HG02678 (cell line): Measurements from ENCODE around the gene PLD5.
"Not testable (repeated sequence)": the region's sequence is repeated elsewhere in the genome, so short reads cannot be mapped to it uniquely, and the experiment has no call there.

Source experiments
- ATAC-seq: cut with Tn5 transposase; IDR thresholded peaks from one replicate; pipeline ENCODE4 v1.9.1; 2021; ENCODE audit warnings: mild to moderate bottlenecking, moderate library complexity; ENCODE audit not compliant: unreplicated experiment

PLD5 gene

GRCh38 chr1:242308681-242309080, 215.8 kb downstream of the PLD5 start:
- not testable (repeated sequence) for ATAC-seq

GRCh38 chr1:242293781-242294180, 230.7 kb downstream of the PLD5 start:
- ATAC-seq = not testable (repeated sequence)

GRCh38 chr1:242288067-242288466, 236.4 kb downstream of the PLD5 start:
- ATAC-seq = not testable (repeated sequence)

- ATAC-seq = not testable (repeated sequence)
Observed at GRCh38 chr1:242282758-242283485, 241.6 kb downstream of the PLD5 start.

- ATAC-seq = not testable (repeated sequence)
Observed at GRCh38 chr1:242278406-242278805, 246.1 kb downstream of the PLD5 start.

GRCh38 chr1:242276769-242277168, 247.7 kb downstream of the PLD5 start:
- ATAC-seq = not testable (repeated sequence)

GRCh38 chr1:242267004-242267403, 257.5 kb downstream of the PLD5 start:
- ATAC-seq = not testable (repeated sequence)

- not testable (repeated sequence) for ATAC-seq
Observed at GRCh38 chr1:242264419-242264818, 260.1 kb downstream of the PLD5 start.

GRCh38 chr1:242245255-242245654, 279.2 kb downstream of the PLD5 start:
- no peak for ATAC-seq

GRCh38 chr1:242243472-242243871, 281.0 kb downstream of the PLD5 start:
- peak; percentile 94 for ATAC-seq

- ATAC-seq = peak; percentile 16
Observed at GRCh38 chr1:242242983-242243382, 281.5 kb downstream of the PLD5 start.

- no peak for ATAC-seq
Observed at GRCh38 chr1:242241936-242242335, 282.6 kb downstream of the PLD5 start.

- no peak for ATAC-seq
Observed at GRCh38 chr1:242240691-242241090, 283.8 kb downstream of the PLD5 start.

GRCh38 chr1:242240077-242240476, 284.4 kb downstream of the PLD5 start:
- no peak for ATAC-seq

GRCh38 chr1:242239398-242239797, 285.1 kb downstream of the PLD5 start:
- ATAC-seq = no peak

- no peak for ATAC-seq
Observed at GRCh38 chr1:242237051-242237450, 287.4 kb downstream of the PLD5 start.

GRCh38 chr1:242228991-242229390, 295.5 kb downstream of the PLD5 start:
- ATAC-seq = no peak

- ATAC-seq = no peak
Observed at GRCh38 chr1:242225767-242226573, 298.5 kb downstream of the PLD5 start.

- not testable (repeated sequence) for ATAC-seq
Observed at GRCh38 chr1:242224878-242225766, 299.4 kb downstream of the PLD5 start.

GRCh38 chr1:242224461-242224860, 300.0 kb downstream of the PLD5 start:
- no peak for ATAC-seq

- ATAC-seq = no peak
Observed at GRCh38 chr1:242219905-242220304, 304.6 kb downstream of the PLD5 start.
